ENCODE data around the gene PRPH. TPM values are rescaled to one million over a fixed set of nuclear protein-coding genes. Genes with fewer than 3 reads are reported as not detected.

Gene PRPH
- total RNA-seq, 1 donor from 2014 or later, result not detected

- peak overlapping the region; percentile 78 for H3K27ac ChIP-seq (replicated peaks)
- H3K9me3 ChIP-seq (replicated peaks), result no peaks in the 10 kb centered on the region
- no peak for DNase-seq
- H3K36me3 ChIP-seq, result no peaks in the 10 kb centered on the region
- H3K4me3 ChIP-seq, result peak overlapping the region; percentile 77
- intact Hi-C loops (cut with micrococcal nuclease), result no loop called here
- peaks cover 16% of the 10 kb centered on the region for H3K4me1 ChIP-seq
- TF ChIP-seq, protein P1, sequence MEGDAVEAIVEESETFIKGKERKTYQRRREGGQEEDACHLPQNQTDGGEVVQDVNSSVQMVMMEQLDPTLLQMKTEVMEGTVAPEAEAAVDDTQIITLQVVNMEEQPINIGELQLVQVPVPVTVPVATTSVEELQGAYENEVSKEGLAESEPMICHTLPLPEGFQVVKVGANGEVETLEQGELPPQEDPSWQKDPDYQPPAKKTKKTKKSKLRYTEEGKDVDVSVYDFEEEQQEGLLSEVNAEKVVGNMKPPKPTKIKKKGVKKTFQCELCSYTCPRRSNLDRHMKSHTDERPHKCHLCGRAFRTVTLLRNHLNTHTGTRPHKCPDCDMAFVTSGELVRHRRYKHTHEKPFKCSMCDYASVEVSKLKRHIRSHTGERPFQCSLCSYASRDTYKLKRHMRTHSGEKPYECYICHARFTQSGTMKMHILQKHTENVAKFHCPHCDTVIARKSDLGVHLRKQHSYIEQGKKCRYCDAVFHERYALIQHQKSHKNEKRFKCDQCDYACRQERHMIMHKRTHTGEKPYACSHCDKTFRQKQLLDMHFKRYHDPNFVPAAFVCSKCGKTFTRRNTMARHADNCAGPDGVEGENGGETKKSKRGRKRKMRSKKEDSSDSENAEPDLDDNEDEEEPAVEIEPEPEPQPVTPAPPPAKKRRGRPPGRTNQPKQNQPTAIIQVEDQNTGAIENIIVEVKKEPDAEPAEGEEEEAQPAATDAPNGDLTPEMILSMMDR (IDR thresholded peaks at IDR 0.05; ENCODE audit: borderline replicate concordance), result no peak
- no peaks in the 10 kb centered on the region for H3K27me3 ChIP-seq (ENCODE audit: low read depth)
Observed at GRCh38 chr12:49322367-49322707, 27.4 kb downstream of the PRPH start.

GRCh38 chr12:49322708-49323523, 28.0 kb downstream of the PRPH start, which contains the start of gene TROAP:
Gene TROAP, plus strand, starts transcription at chr12:49323255. Its CDS starts 354 bp downstream, at chr12:49323609.
- peak; percentile 97 for DNase-seq
- H3K36me3 ChIP-seq, result no peaks in the 10 kb centered on the region
- H3K27me3 ChIP-seq (ENCODE audit: low read depth), result no peaks in the 10 kb centered on the region
- H3K4me1 ChIP-seq, result peaks cover 16% of the 10 kb centered on the region
- H3K9me3 ChIP-seq (replicated peaks), result no peaks in the 10 kb centered on the region
- peak within 1 kb of the TSS; percentile 77 for H3K4me3 ChIP-seq
- H3K27ac ChIP-seq (replicated peaks), result peak within 1 kb of the TSS; percentile 78
- TF ChIP-seq, protein P1 (IDR thresholded peaks at IDR 0.05; ENCODE audit: borderline replicate concordance), result no peak
- intact Hi-C loops (cut with micrococcal nuclease), result no loop called here

GRCh38 chr12:49323524-49324097, 28.7 kb downstream of the PRPH start:
- no peaks in the 10 kb centered on the region for H3K36me3 ChIP-seq
- peaks cover 16% of the 10 kb centered on the region for H3K4me1 ChIP-seq
- H3K27ac ChIP-seq (replicated peaks), result no peak overlapping the region
- TF ChIP-seq, protein P1 (IDR thresholded peaks at IDR 0.05; ENCODE audit: borderline replicate concordance), result no peak
- no peaks in the 10 kb centered on the region for H3K27me3 ChIP-seq (ENCODE audit: low read depth)
- DNase-seq, result no peak
- H3K4me3 ChIP-seq, result peak overlapping the region; percentile 77
- H3K9me3 ChIP-seq (replicated peaks), result no peaks in the 10 kb centered on the region
- intact Hi-C loops (cut with micrococcal nuclease), result no loop called here

- TF ChIP-seq, protein P1 (IDR thresholded peaks at IDR 0.05; ENCODE audit: borderline replicate concordance), result no peak
- intact Hi-C loops (cut with micrococcal nuclease), result no loop called here
- no peak overlapping the region for H3K4me3 ChIP-seq
Observed at GRCh38 chr12:49325606-49326005, 30.7 kb downstream of the PRPH start.

GRCh38 chr12:49327368-49327767, 32.4 kb downstream of the PRPH start:
- Histone ChIP-seq H3K4me1 (peaks cover 20% of the 10 kb centered on the region), H3K9me3 (replicated peaks) (no peaks in the 10 kb centered on the region), H3K27me3 (ENCODE audit: low read depth) (peaks cover 29% of the 10 kb centered on the region), H3K27ac (replicated peaks) (no peak overlapping the region), H3K36me3 (no peaks in the 10 kb centered on the region), H3K4me3 (no peak overlapping the region)
- intact Hi-C loops (cut with micrococcal nuclease), result no loop called here
- no peak for DNase-seq
- TF ChIP-seq, protein P1 (IDR thresholded peaks at IDR 0.05; ENCODE audit: borderline replicate concordance), result no peak

More at GRCh38 chr12:49325606-49326005, 30.7 kb downstream of the PRPH start:
- no peak for DNase-seq
- Histone ChIP-seq H3K4me1 (peaks cover 16% of the 10 kb centered on the region), H3K27ac (replicated peaks) (no peak overlapping the region), H3K9me3 (replicated peaks) (no peaks in the 10 kb centered on the region), H3K36me3 (no peaks in the 10 kb centered on the region), H3K27me3 (ENCODE audit: low read depth) (peaks cover 13% of the 10 kb centered on the region)
